ENCODE results near the gene EVA1A.

GRCh38 chr2:75545387-75545786, 15.4 kb downstream of the EVA1A start:
- no peak for TF ChIP-seq CTCF (conservative IDR thresholded peaks at IDR 0.05; ENCODE audit: low read depth in 2 of 2)
- TF ChIP-seq ETS1 (IDR thresholded peaks at IDR 0.05) = no peak
- TF ChIP-seq POLR2AphosphoS5 (IDR thresholded peaks at IDR 0.05; ENCODE audit: low read depth) = no peak
- TF ChIP-seq EZH2 (IDR thresholded peaks at IDR 0.05; ENCODE audit: low read depth, unreplicated experiment) = no peak
- TF ChIP-seq REST (IDR thresholded peaks at IDR 0.05; ENCODE audit: unreplicated experiment) = no peak
- no peak for TF ChIP-seq EZH2phosphoT487 (IDR thresholded peaks at IDR 0.05; ENCODE audit: unreplicated experiment)
- no peak for TF ChIP-seq NANOG (IDR thresholded peaks at IDR 0.05; ENCODE audit: borderline replicate concordance)
- TF ChIP-seq CREB1 (CRISPR knock-in tag; IDR thresholded peaks at IDR 0.05; ENCODE audit: low read depth) = no peak
